ENCODE results near the gene CETN2. TPM values are rescaled to one million over a fixed set of nuclear protein-coding genes. Genes with fewer than 3 reads are reported as not detected.

The CETN2 gene
- total RNA-seq, result 42.1 and 44.2 TPM in 2 replicates

DNA sequence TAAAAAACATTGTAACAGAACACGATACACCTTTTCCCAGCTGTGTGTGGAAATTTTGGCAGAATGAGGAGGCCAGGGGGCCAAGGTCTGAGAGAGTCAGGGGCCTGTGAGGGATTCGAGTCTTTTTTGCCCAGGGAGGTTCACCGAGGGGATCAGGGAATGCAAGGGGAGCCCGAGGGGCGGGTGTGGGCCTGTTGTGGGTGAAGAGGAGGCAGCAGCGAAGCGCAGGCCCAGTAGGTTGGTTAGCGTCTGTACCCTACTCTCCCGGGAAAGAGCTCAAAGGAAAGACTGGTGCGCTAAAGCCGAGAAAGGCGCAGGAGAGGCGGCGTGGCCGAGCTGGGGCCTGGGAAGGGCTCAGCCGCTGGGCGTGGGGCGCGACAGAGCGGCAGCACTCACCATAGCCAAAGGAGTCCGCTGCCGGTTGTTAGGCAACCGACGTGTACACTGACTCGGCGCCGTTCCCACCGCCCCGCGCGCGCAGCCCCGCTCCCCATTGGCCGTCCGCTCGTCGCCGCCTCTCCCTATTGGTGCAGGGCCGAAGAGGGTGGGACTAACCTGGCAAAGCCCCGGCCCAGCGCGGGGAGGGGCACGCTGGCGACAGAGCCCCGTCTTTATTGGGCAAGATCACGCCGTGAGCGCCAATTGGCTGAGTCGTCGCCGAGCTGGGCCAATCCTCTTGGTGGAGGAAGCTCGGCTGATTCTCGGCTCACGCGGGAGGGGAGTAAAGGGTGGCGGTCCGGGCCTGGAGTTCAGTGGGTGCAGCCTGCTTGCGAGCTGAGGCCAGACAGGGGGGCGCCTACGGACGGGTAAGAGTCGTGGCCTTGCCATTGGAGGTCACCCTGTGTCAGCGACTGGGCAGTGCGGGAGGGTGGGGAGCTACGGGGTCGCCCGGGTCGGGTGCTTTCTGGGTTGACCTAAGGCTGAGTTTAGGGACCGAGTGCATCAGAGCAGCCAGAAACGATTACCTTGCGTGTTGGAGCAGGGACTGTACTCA lies at the start of gene CETN2, which contains the start of gene NSDHL:
TSS of gene CETN2 (minus strand) at position 446 of the 994 bp plus-strand sequence. CDS start at position 399, 47 bp downstream.
TSS of gene NSDHL (plus strand) at position 752 of the 994 bp plus-strand sequence. CDS start 15,262 bp downstream, outside the sequence.
- no peaks in the 10 kb centered on the region for H3K27me3 ChIP-seq (ENCODE audit: insufficient read depth, low read length)
- H3K4me1 ChIP-seq (ENCODE audit: insufficient read depth, low read length), result peaks cover 4% of the 10 kb centered on the region
- TF ChIP-seq, protein P1, sequence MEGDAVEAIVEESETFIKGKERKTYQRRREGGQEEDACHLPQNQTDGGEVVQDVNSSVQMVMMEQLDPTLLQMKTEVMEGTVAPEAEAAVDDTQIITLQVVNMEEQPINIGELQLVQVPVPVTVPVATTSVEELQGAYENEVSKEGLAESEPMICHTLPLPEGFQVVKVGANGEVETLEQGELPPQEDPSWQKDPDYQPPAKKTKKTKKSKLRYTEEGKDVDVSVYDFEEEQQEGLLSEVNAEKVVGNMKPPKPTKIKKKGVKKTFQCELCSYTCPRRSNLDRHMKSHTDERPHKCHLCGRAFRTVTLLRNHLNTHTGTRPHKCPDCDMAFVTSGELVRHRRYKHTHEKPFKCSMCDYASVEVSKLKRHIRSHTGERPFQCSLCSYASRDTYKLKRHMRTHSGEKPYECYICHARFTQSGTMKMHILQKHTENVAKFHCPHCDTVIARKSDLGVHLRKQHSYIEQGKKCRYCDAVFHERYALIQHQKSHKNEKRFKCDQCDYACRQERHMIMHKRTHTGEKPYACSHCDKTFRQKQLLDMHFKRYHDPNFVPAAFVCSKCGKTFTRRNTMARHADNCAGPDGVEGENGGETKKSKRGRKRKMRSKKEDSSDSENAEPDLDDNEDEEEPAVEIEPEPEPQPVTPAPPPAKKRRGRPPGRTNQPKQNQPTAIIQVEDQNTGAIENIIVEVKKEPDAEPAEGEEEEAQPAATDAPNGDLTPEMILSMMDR (IDR thresholded peaks at IDR 0.05; ENCODE audit: extremely low read depth, low read depth, low read length), result no peak
- H3K4me2 ChIP-seq (ENCODE audit: insufficient read depth, low read length), result peak within 1 kb of the TSS; percentile 87
- DNase-seq (ENCODE audit: insufficient read length, low spot score, missing footprints), result peak; percentile 98
- H3K4me3 ChIP-seq (ENCODE audit: insufficient read depth, low read length), result peak within 1 kb of the TSS; percentile 80
- peaks cover 50% of the 10 kb centered on the region for H3K79me2 ChIP-seq (ENCODE audit: insufficient read depth, low read length)
- no peaks in the 10 kb centered on the region for H3K9me3 ChIP-seq (ENCODE audit: low read depth, low read length)
- H3K27ac ChIP-seq (ENCODE audit: low read depth, low read length), result peak within 1 kb of the TSS; percentile 85
- H3K36me3 ChIP-seq (ENCODE audit: insufficient read depth, low read length), result peaks cover 10% of the 10 kb centered on the region
- H4K20me1 ChIP-seq (ENCODE audit: insufficient read depth, low read length), result no peaks in the 10 kb centered on the region
- H2AFZ ChIP-seq (ENCODE audit: low read length), result peak within 1 kb of the TSS; percentile 74

GRCh38 chrX:152878976-152879755 lies 48.6 kb upstream of the CETN2 start:
- Histone ChIP-seq H3K27me3 (ENCODE audit: insufficient read depth, low read length) (peaks cover 4% of the 10 kb centered on the region), H3K36me3 (ENCODE audit: insufficient read depth, low read length) (no peaks in the 10 kb centered on the region), H3K4me1 (ENCODE audit: insufficient read depth, low read length) (no peaks in the 10 kb centered on the region), H3K9me3 (ENCODE audit: low read depth, low read length) (no peaks in the 10 kb centered on the region), H3K4me2 (ENCODE audit: insufficient read depth, low read length) (no peak overlapping the region), H3K79me2 (ENCODE audit: insufficient read depth, low read length) (no peaks in the 10 kb centered on the region), H2AFZ (ENCODE audit: low read length) (no peak overlapping the region), H3K4me3 (ENCODE audit: insufficient read depth, low read length) (no peak overlapping the region), H4K20me1 (ENCODE audit: insufficient read depth, low read length) (no peaks in the 10 kb centered on the region), H3K27ac (ENCODE audit: low read depth, low read length) (no peak overlapping the region)
- no peak for DNase-seq (ENCODE audit: insufficient read length, low spot score, missing footprints)
- TF ChIP-seq, protein P1 (IDR thresholded peaks at IDR 0.05; ENCODE audit: extremely low read depth, low read depth, low read length), result no peak

- Histone ChIP-seq H3K79me2 (ENCODE audit: insufficient read depth, low read length) (no peaks in the 10 kb centered on the region), H3K27me3 (ENCODE audit: insufficient read depth, low read length) (peaks cover 4% of the 10 kb centered on the region), H4K20me1 (ENCODE audit: insufficient read depth, low read length) (no peaks in the 10 kb centered on the region), H3K4me3 (ENCODE audit: insufficient read depth, low read length) (no peak overlapping the region), H3K4me2 (ENCODE audit: insufficient read depth, low read length) (no peak overlapping the region), H3K9me3 (ENCODE audit: low read depth, low read length) (no peaks in the 10 kb centered on the region), H2AFZ (ENCODE audit: low read length) (no peak overlapping the region), H3K27ac (ENCODE audit: low read depth, low read length) (no peak overlapping the region), H3K4me1 (ENCODE audit: insufficient read depth, low read length) (no peaks in the 10 kb centered on the region), H3K36me3 (ENCODE audit: insufficient read depth, low read length) (no peaks in the 10 kb centered on the region)
- DNase-seq (ENCODE audit: insufficient read length, low spot score, missing footprints), result no peak
- TF ChIP-seq, protein P1 (IDR thresholded peaks at IDR 0.05; ENCODE audit: extremely low read depth, low read depth, low read length), result no peak
Observed at GRCh38 chrX:152876931-152877840, 46.6 kb upstream of the CETN2 start.
